HCT116 (cell line): Measurements from ENCODE around the gene ATP8B4.

Experiments
- CEBPB ChIP-seq: IDR thresholded peaks from 2 replicates; pipeline ENCODE4 v1.6.1; 2012; ENCODE audit warnings: low read depth
- CTCF ChIP-seq, 3 experiments: fragments of 200-600 bp in 1 of 3; sonication (generic) in 1 of 3; IDR thresholded peaks in 2 of 3; conservative IDR thresholded peaks in 1 of 3; 2 replicates each; pipeline ENCODE4 v1.5.1; 2012 to 2017; ENCODE audit warnings: low read depth in 2 of 3, low read length in 2 of 3, antibody characterized with exemption in 1 of 3, borderline replicate concordance in 1 of 3, control low read depth in 1 of 3, mild to moderate bottlenecking in 1 of 3, mixed read lengths in 1 of 3, mixed run types in 1 of 3, moderate library complexity in 1 of 3; ENCODE audit not compliant: insufficient read depth in 1 of 3
- EZH2 ChIP-seq: fragments of 200-600 bp; sonication (generic); IDR thresholded peaks from 2 replicates; pipeline ENCODE4 v1.6.1; 2017; ENCODE audit warnings: antibody characterized with exemption, mixed run types
- EZH2phosphoT487 ChIP-seq: fragments of 200-600 bp; IDR thresholded peaks from 2 replicates; pipeline ENCODE4 v1.6.1; 2018; ENCODE audit warnings: antibody characterized with exemption, borderline replicate concordance
- FOSL1 ChIP-seq: IDR thresholded peaks from 2 replicates; pipeline ENCODE4 v1.6.1; 2012; ENCODE audit warnings: low read depth
- MAX ChIP-seq: IDR thresholded peaks from 2 replicates; pipeline ENCODE4 v1.6.1; 2012
- POLR2AphosphoS5 ChIP-seq: IDR thresholded peaks from 2 replicates; pipeline ENCODE4 v1.6.1; 2011; ENCODE audit warnings: mild to moderate bottlenecking, low read depth, low read length, moderate library complexity
- RAD21 ChIP-seq: IDR thresholded peaks from 2 replicates; pipeline ENCODE4 v1.6.1; 2012; ENCODE audit warnings: low read depth, mild to moderate bottlenecking
- SIN3A ChIP-seq: IDR thresholded peaks from 2 replicates; pipeline ENCODE4 v1.6.1; 2012; ENCODE audit warnings: low read depth
- YY1 ChIP-seq: IDR thresholded peaks from 2 replicates; pipeline ENCODE4 v1.6.1; 2011; ENCODE audit warnings: low read length, low read depth, moderate library complexity, mild to moderate bottlenecking; ENCODE audit not compliant: insufficient replicate concordance; ENCODE audit errors: extremely low read depth

- TF ChIP-seq RAD21 (no peak), POLR2AphosphoS5 (no peak), EZH2 (no peak), CTCF (IDR thresholded peaks at IDR 0.05 in 2 of 3, conservative IDR thresholded peaks at IDR 0.05 in 1 of 3; ENCODE audit: borderline replicate concordance in 1 of 3, insufficient read depth in 1 of 3, low read depth in 2 of 3, low read length in 2 of 3) (no peak), EZH2phosphoT487 (no peak), MAX (no peak), SIN3A (no peak), FOSL1 (no peak), YY1 (no peak), CEBPB (no peak)
These were observed 43.7 kb downstream of the ATP8B4 start for GRCh38 chr15:50075319-50075718.
